HepG2 (cell line): Measurements from ENCODE around the gene ADGRL3. TPM values are rescaled to one million over a fixed set of nuclear protein-coding genes. Genes with fewer than 3 reads are reported as not detected.

Experiments
- ATAC-seq: fragments of 200-7000 bp; cut with Tn5 transposase; 3 replicates; pipeline ENCODE4 v1.9.1; 2020; ENCODE audit warnings: mild to moderate bottlenecking, moderate library complexity
- BruUV-seq: library from RNA; stranded (reverse); fragments of 400-500 nt; replicated peaks from 2 replicates; lab custom pipeline; 2021; lab: Mats Ljungman, UMichigan
- CTCF ChIA-PET: fragments of 300-600 bp; formaldehyde crosslinking; extraction: SDS; loops from one replicate; lab custom pipeline; 2021; ENCODE audit warnings: low total read pairs, inconsistent platforms, low intra/inter-chr PET ratio; lab: Yijun Ruan, JAX
- POLR2A ChIA-PET: fragments of 350-600 bp; sonication (Branson Sonifier 250); formaldehyde crosslinking; loops from one replicate; lab custom pipeline; 2020; ENCODE audit warnings: antibody characterized with exemption, inconsistent platforms; lab: Yijun Ruan, JAX
- DNase-seq: peaks from one replicate; pipeline ENCODE4 v3.0.0-alpha.2; 2015; ENCODE audit warnings: low spot score
- FAIRE-seq: peaks from 3 replicates; lab custom pipeline; 2011; peaks lifted over from hg19 to GRCh38; lab: Jason Lieb, UNC
- H2AFZ ChIP-seq: one replicate; pipeline ENCODE4 v1.6.1; 2011; ENCODE audit warnings: low read length, inconsistent platforms
- H3K27ac ChIP-seq: fragments of 300-600 bp; 3 replicates; pipeline ENCODE4 v1.8.0; 2011; ENCODE audit warnings: mixed run types, mild to moderate bottlenecking, mixed read lengths, low read length, inconsistent platforms; ENCODE audit not compliant: insufficient read depth; ENCODE audit errors: extremely low read length
- H3K27me3 ChIP-seq, 2 experiments: fragments of 200-600 bp in 1 of 2; 2 replicates in 1 of 2; 3 replicates in 1 of 2; pipeline versions ENCODE4 v1.6.0 to v1.8.0; 2011; ENCODE audit warnings: low read length in 2 of 2, mild to moderate bottlenecking in 2 of 2, moderate library complexity in 2 of 2, inconsistent platforms in 1 of 2; ENCODE audit not compliant: insufficient read depth in 2 of 2, control insufficient read depth in 1 of 2
- H3K36me3 ChIP-seq, 2 experiments: fragments of 200-600 bp in 1 of 2; replicated peaks in 1 of 2; 2 replicates in 1 of 2; 3 replicates in 1 of 2; pipeline versions ENCODE4 v1.5.1 to v1.8.0; 2011; ENCODE audit warnings: low read length in 2 of 2, inconsistent platforms in 1 of 2; ENCODE audit not compliant: insufficient read depth in 2 of 2, control insufficient read depth in 1 of 2
- H3K4me1 ChIP-seq: 2 replicates; pipeline ENCODE4 v1.5.1; 2012; ENCODE audit warnings: low read length, inconsistent platforms; ENCODE audit not compliant: insufficient read depth
- H3K4me2 ChIP-seq: 2 replicates; pipeline ENCODE4 v1.6.0; 2011; ENCODE audit warnings: low read depth, low read length, inconsistent platforms
- H3K4me3 ChIP-seq, 3 experiments: fragments of 200-600 bp in 1 of 3; sonication (generic), shearing (Covaris generic) in 1 of 3; replicated peaks in 1 of 3; 2 replicates each; pipeline ENCODE4 v1.5.1; 2011 to 2016; ENCODE audit warnings: low read length in 3 of 3, inconsistent platforms in 2 of 3, low read depth in 2 of 3, mild to moderate bottlenecking in 2 of 3, control low read depth in 1 of 3, mixed read lengths in 1 of 3; ENCODE audit not compliant: insufficient read depth in 1 of 3
- H3K79me2 ChIP-seq: one replicate; pipeline ENCODE4 v1.6.1; 2011; ENCODE audit warnings: low read length, inconsistent platforms; ENCODE audit not compliant: insufficient read depth
- H3K9ac ChIP-seq: 2 replicates; pipeline ENCODE4 v1.6.0; 2011; ENCODE audit warnings: mild to moderate bottlenecking, low read depth, low read length, inconsistent platforms; ENCODE audit not compliant: insufficient read depth
- H3K9me3 ChIP-seq: 2 replicates; pipeline ENCODE4 v1.5.1; 2012; ENCODE audit warnings: mild to moderate bottlenecking, low read length
- H4K20me1 ChIP-seq: 2 replicates; pipeline ENCODE4 v1.6.0; 2011; ENCODE audit warnings: inconsistent platforms, mild to moderate bottlenecking, low read length, moderate library complexity; ENCODE audit not compliant: insufficient read depth
- BRD4 ChIP-seq: sonication (generic); formaldehyde crosslinking; IDR thresholded peaks from 2 replicates; pipeline ENCODE4 v1.4.0; 2020; ENCODE audit warnings: missing genetic modification reagents
- FOXK1 ChIP-seq: sonication (generic); formaldehyde crosslinking; IDR thresholded peaks from 2 replicates; pipeline ENCODE4 v1.4.0; 2020; ENCODE audit warnings: low read depth, missing genetic modification reagents, borderline replicate concordance
- MXD3 ChIP-seq: IDR thresholded peaks from 2 replicates; pipeline ENCODE4 v1.6.1; 2016; ENCODE audit warnings: mild to moderate bottlenecking, missing biosample characterization, missing genetic modification reagents
- NCOA2 ChIP-seq: sonication (generic); formaldehyde crosslinking; IDR thresholded peaks from 2 replicates; pipeline ENCODE4 v1.8.0; 2022; ENCODE audit warnings: inconsistent platforms
- RORA ChIP-seq: sonication (generic); formaldehyde crosslinking; IDR thresholded peaks from 2 replicates; pipeline ENCODE4 v1.5.0; 2020; ENCODE audit warnings: mild to moderate bottlenecking, missing genetic modification reagents, moderate library complexity
- SP5 ChIP-seq: IDR thresholded peaks from 2 replicates; pipeline ENCODE4 v1.6.1; 2016; ENCODE audit warnings: low read depth, borderline replicate concordance
- TERF1 ChIP-seq: sonication (generic); formaldehyde crosslinking; IDR thresholded peaks from 2 replicates; pipeline ENCODE4 v1.8.0; 2022; ENCODE audit warnings: mild to moderate bottlenecking, missing genetic modification reagents, moderate library complexity
- ZBTB33 ChIP-seq: sonication (generic); formaldehyde crosslinking; IDR thresholded peaks from 2 replicates; pipeline ENCODE4 v1.4.0; 2020; ENCODE audit warnings: missing genetic modification reagents
- ZBTB44 ChIP-seq: sonication (generic); formaldehyde crosslinking; IDR thresholded peaks from 2 replicates; pipeline ENCODE4 v1.4.0; 2020; ENCODE audit warnings: missing genetic modification reagents
- ZNF230 ChIP-seq: sonication (generic); formaldehyde crosslinking; IDR thresholded peaks from 2 replicates; pipeline ENCODE4 v1.4.0; 2020; ENCODE audit warnings: mild to moderate bottlenecking, missing genetic modification reagents
- ZNF232 ChIP-seq: sonication (generic); formaldehyde crosslinking; IDR thresholded peaks from 2 replicates; pipeline ENCODE4 v1.4.0; 2020; ENCODE audit warnings: missing genetic modification reagents, borderline replicate concordance
- ZNF430 ChIP-seq: sonication (generic); formaldehyde crosslinking; IDR thresholded peaks from 2 replicates; pipeline ENCODE4 v1.9.0; 2021; ENCODE audit warnings: mild to moderate bottlenecking, missing genetic modification reagents
- ZNF451 ChIP-seq: sonication (generic); formaldehyde crosslinking; IDR thresholded peaks from 2 replicates; pipeline ENCODE4 v1.5.0; 2020; ENCODE audit warnings: mild to moderate bottlenecking, missing genetic modification reagents
- ZNF468 ChIP-seq: sonication (generic); formaldehyde crosslinking; IDR thresholded peaks from 2 replicates; pipeline ENCODE4 v1.8.0; 2022; ENCODE audit warnings: mild to moderate bottlenecking, moderate library complexity, missing genetic modification reagents
- ZNF644 ChIP-seq: IDR thresholded peaks from 2 replicates; pipeline ENCODE4 v1.6.1; 2016; ENCODE audit warnings: low read depth
- WGBS: methylation state at CpG from one replicate; pipeline ENCODE4 v1.1.6; 2017; ENCODE audit warnings: low lambda C conversion rate; 5-methylcytosine and 5-hydroxymethylcytosine counted together
- in situ Hi-C: cut with HindIII; loops from 2 replicates; pipeline ENCODE4 v1.10.0; 2017; ENCODE audit warnings: low pct_unique_long_range_greater_than_20kb; ENCODE audit not compliant: extremely low pct_ligation_motif_present
- intact Hi-C: fragments of 100-400 bp; cut with micrococcal nuclease; formaldehyde crosslinking; loops from one replicate; pipeline ENCODE4 v1.10.0; 2022; ENCODE audit not compliant: unreplicated experiment
- polyA plus RNA-seq, 8 experiments: library from polyadenylated mRNA; depleted of rRNA in 3 of 8; stranded (reverse) in 7 of 8; unstranded in 1 of 8; fragments of >200 nt; fragmentation: Illumina TruSeq in 4 of 8; extraction: Trizol in 4 of 8; gene quantifications; 2 replicates each; pipeline versions ENCODE4 v1.2.1 to v1.2.3, GENCODE V29; 2011 to 2016; ENCODE audit warnings: low read depth in 4 of 8, missing spikeins in 1 of 8, mixed read lengths in 1 of 8; ENCODE audit not compliant: insufficient read depth in 1 of 8
- total RNA-seq, 5 experiments: library from RNA; depleted of rRNA; stranded (reverse); fragments of >200 nt; fragmentation: Illumina TruSeq; extraction: Trizol; gene quantifications; 2 replicates each; pipeline ENCODE4 v1.2.3, GENCODE V29; 2016; ENCODE audit warnings: low read depth in 1 of 5

The ADGRL3 gene
- total and polyA plus RNA-seq, 2 of the 13 experiments (the other 11 are each of a cell fraction or from before 2014, with no cell fraction given): 0.04 to 0.05 TPM

GRCh38 chr4:62058571-62058970 lies 858.4 kb downstream of the ADGRL3 start:
- POLR2A ChIA-PET: no interaction called here

GRCh38 chr4:62070291-62070852 lies 870.2 kb downstream of the ADGRL3 start:
- Histone ChIP-seq H2AFZ (no peak overlapping the region), H3K27me3 (no peaks in the 10 kb centered on the region), H3K79me2 (no peaks in the 10 kb centered on the region), H4K20me1 (no peaks in the 10 kb centered on the region), H3K4me1 (no peaks in the 10 kb centered on the region), H3K36me3 (no peaks in the 10 kb centered on the region), H3K4me3 (no peak overlapping the region), H3K27ac (no peak overlapping the region), H3K9ac (no peak overlapping the region), H3K9me3 (no peaks in the 10 kb centered on the region), H3K4me2 (no peak overlapping the region)
- ATAC-seq (no peak; the same call in 2 of the 3 replicates), DNase-seq (no peak), FAIRE-seq (no peak)
- in situ Hi-C loops (no loop called here), intact Hi-C loops (no loop called here)
- CTCF ChIA-PET: no interaction called here
- POLR2A ChIA-PET: no interaction called here
- 26% methylated on average over 10 of the region's 14 CpGs for WGBS
- no TSS peak for BruUV-seq
- TF ChIP-seq ZNF451 (CRISPR knock-in tag) (no peak), MXD3 (CRISPR knock-in tag) (no peak), ZNF232 (CRISPR knock-in tag) (no peak), SP5 (no peak), BRD4 (CRISPR knock-in tag) (no peak), ZNF468 (CRISPR knock-in tag) (no peak), FOXK1 (CRISPR knock-in tag) (no peak), ZBTB33 (CRISPR knock-in tag) (no peak), ZNF430 (CRISPR knock-in tag) (no peak), TERF1 (CRISPR knock-in tag) (no peak), ZBTB44 (CRISPR knock-in tag) (no peak), NCOA2 (CRISPR knock-in tag) (no peak), ZNF644 (CRISPR knock-in tag) (no peak), ZNF230 (CRISPR knock-in tag) (no peak)

More at GRCh38 chr4:62058571-62058970, 858.4 kb downstream of the ADGRL3 start:
- no peaks in the 10 kb centered on the region for H4K20me1 ChIP-seq
- in situ Hi-C loops: no loop called here
- H3K27me3 ChIP-seq: no peaks in the 10 kb centered on the region
- no peaks in the 10 kb centered on the region for H3K79me2 ChIP-seq
- H3K9me3 ChIP-seq: no peaks in the 10 kb centered on the region
- BruUV-seq: no TSS peak
- 19% methylated on average over 4 of the region's 4 CpGs for WGBS
- no peak overlapping the region for H3K9ac ChIP-seq
- DNase-seq: no peak
- no peaks in the 10 kb centered on the region for H3K36me3 ChIP-seq
- intact Hi-C loops: no loop called here
- no peak overlapping the region for H2AFZ ChIP-seq
- no peak for FAIRE-seq
- no peak for ATAC-seq
- H3K4me1 ChIP-seq: no peaks in the 10 kb centered on the region
- no peak for TF ChIP-seq RORA (CRISPR knock-in tag)
- CTCF ChIA-PET: no interaction called here
- no peak overlapping the region for H3K27ac ChIP-seq
- no peak overlapping the region for H3K4me2 ChIP-seq
- H3K4me3 ChIP-seq: no peak overlapping the region
